H1 (cell line): ENCODE data around the gene CREG2. TPM values are rescaled to one million over a fixed set of nuclear protein-coding genes. Genes with fewer than 3 reads are reported as not detected.
A peak's percentile ranks its signal among the peaks of the same experiment; 100 is the strongest.

Source experiments
- CTCF ChIA-PET: fragments of 300-600 bp; sonication (Branson Sonifier 250); formaldehyde crosslinking; loops from one replicate; lab custom pipeline; 2021; ENCODE audit not compliant: partially characterized antibody; lab: Charles Lee
- POLR2A ChIA-PET: fragments of 300-600 bp; sonication (Branson Sonifier 250); formaldehyde crosslinking; loops from one replicate; lab custom pipeline; 2021; ENCODE audit warnings: inconsistent platforms; ENCODE audit not compliant: partially characterized antibody; lab: Charles Lee
- DNase-seq, 2 experiments: peaks; one replicate each; pipeline versions ENCODE4 v3.0.0 to v3.0.0-alpha.2; 2010 to 2022; ENCODE audit warnings: low spot score in 2 of 2, low read depth in 1 of 2, mixed read lengths in 1 of 2
- FAIRE-seq: peaks from 2 replicates; lab custom pipeline; 2011; peaks lifted over from hg19 to GRCh38; lab: Jason Lieb, UNC
- H2AFZ ChIP-seq: 2 replicates; pipeline ENCODE4 v1.8.1; 2012; ENCODE audit warnings: low read length, inconsistent platforms
- H2AK5ac ChIP-seq: 2 replicates; pipeline ENCODE4 v1.6.1; 2013; ENCODE audit warnings: low read depth, low read length
- H2BK120ac ChIP-seq: replicated peaks from 2 replicates; pipeline ENCODE3; 2013; ENCODE audit warnings: low read depth, low read length, inconsistent platforms
- H2BK12ac ChIP-seq: 2 replicates; pipeline ENCODE4 v1.6.1; 2013; ENCODE audit warnings: low read depth, low read length
- H2BK15ac ChIP-seq: 2 replicates; pipeline ENCODE4 v1.6.1; 2013; ENCODE audit warnings: low read length
- H2BK20ac ChIP-seq: 2 replicates; pipeline ENCODE4 v1.6.1; 2013; ENCODE audit warnings: low read length
- H2BK5ac ChIP-seq: 2 replicates; pipeline ENCODE4 v1.6.1; 2013; ENCODE audit warnings: low read depth, low read length
- H3K14ac ChIP-seq: 2 replicates; pipeline ENCODE4 v1.6.1; 2013; ENCODE audit warnings: inconsistent platforms; ENCODE audit not compliant: insufficient read length
- H3K18ac ChIP-seq: 2 replicates; pipeline ENCODE4 v1.6.1; 2013; ENCODE audit warnings: low read length; ENCODE audit errors: extremely low read depth
- H3K23ac ChIP-seq: 2 replicates; pipeline ENCODE4 v1.6.1; 2013; ENCODE audit warnings: inconsistent platforms; ENCODE audit not compliant: insufficient read length
- H3K23me2 ChIP-seq: 2 replicates; pipeline ENCODE4 v1.6.1; 2013; ENCODE audit warnings: low read depth, low read length
- H3K27ac ChIP-seq: 2 replicates; pipeline ENCODE4 v1.6.1; 2011; ENCODE audit warnings: low read depth, low read length, inconsistent platforms
- H3K27me3 ChIP-seq, 4 experiments: replicated peaks in 1 of 4; 1 replicate in 1 of 4; 2 replicates in 3 of 4; pipeline versions ENCODE4 v1.6.1 to v1.8.1; 2011 to 2013; ENCODE audit warnings: low read length in 3 of 4, mild to moderate bottlenecking in 3 of 4, inconsistent platforms in 2 of 4, mixed read lengths in 2 of 4, moderate library complexity in 1 of 4; ENCODE audit not compliant: control insufficient read depth in 3 of 4, insufficient read depth in 3 of 4; ENCODE audit errors: extremely low read depth in 1 of 4
- H3K36me3 ChIP-seq, 4 experiments: 2 replicates each; pipeline versions ENCODE4 v1.6.1 to v1.8.1; 2011 to 2013; ENCODE audit warnings: mild to moderate bottlenecking in 4 of 4, low read length in 3 of 4, moderate library complexity in 2 of 4, control low read depth in 1 of 4, inconsistent platforms in 1 of 4; ENCODE audit not compliant: insufficient read depth in 4 of 4, control insufficient read depth in 2 of 4
- H3K4ac ChIP-seq: replicated peaks from 2 replicates; pipeline ENCODE3; 2013; ENCODE audit warnings: low read length, low read depth, mixed read lengths, inconsistent platforms; ENCODE audit not compliant: insufficient read length
- H3K4me1 ChIP-seq, 4 experiments: replicated peaks in 1 of 4; 1 replicate in 1 of 4; 2 replicates in 3 of 4; pipeline versions ENCODE4 v1.6.1 to v1.8.1; 2011 to 2013; ENCODE audit warnings: low read length in 3 of 4, inconsistent platforms in 2 of 4, mixed read lengths in 1 of 4; ENCODE audit not compliant: insufficient read depth in 4 of 4, control insufficient read depth in 3 of 4
- H3K4me2 ChIP-seq, 2 experiments: 2 replicates each; pipeline versions ENCODE4 v1.6.1 to v1.8.1; 2011 to 2013; ENCODE audit warnings: low read depth in 2 of 2, low read length in 2 of 2, control low read depth in 1 of 2, inconsistent platforms in 1 of 2, mild to moderate bottlenecking in 1 of 2; ENCODE audit not compliant: insufficient read depth in 1 of 2
- H3K4me3 ChIP-seq, 4 experiments: fragments of 200-600, 300-600 bp in 1 of 4; sonication (generic), shearing (Covaris generic), sonication (Bioruptor Twin) in 1 of 4; 2 replicates each; pipeline versions ENCODE4 v1.5.1 to v1.8.1; 2011 to 2016; ENCODE audit warnings: low read length in 4 of 4, low read depth in 3 of 4, control low read depth in 2 of 4, inconsistent platforms in 2 of 4, mild to moderate bottlenecking in 2 of 4, mixed read lengths in 1 of 4, moderate library complexity in 1 of 4; ENCODE audit not compliant: insufficient read depth in 2 of 4; ENCODE audit errors: extremely low read depth in 1 of 4
- H3K56ac ChIP-seq: replicated peaks from 2 replicates; pipeline ENCODE3; 2013; ENCODE audit warnings: low read depth, mild to moderate bottlenecking, mixed read lengths, low read length, inconsistent platforms; ENCODE audit not compliant: insufficient read length
- H3K79me1 ChIP-seq: 2 replicates; pipeline ENCODE4 v1.6.1; 2013; ENCODE audit warnings: low read depth, low read length, control low read depth
- H3K79me2 ChIP-seq, 2 experiments: 2 replicates each; pipeline versions ENCODE4 v1.6.1 to v1.8.1; 2012 to 2013; ENCODE audit warnings: low read length in 2 of 2, mild to moderate bottlenecking in 2 of 2, inconsistent platforms in 1 of 2; ENCODE audit not compliant: insufficient read depth in 2 of 2, control insufficient read depth in 1 of 2
- H3K9ac ChIP-seq, 4 experiments: replicated peaks in 1 of 4; 1 replicate in 1 of 4; 2 replicates in 3 of 4; pipeline versions ENCODE4 v1.6.1 to v1.8.1; 2011 to 2013; ENCODE audit warnings: low read depth in 3 of 4, low read length in 3 of 4, control low read depth in 2 of 4, mild to moderate bottlenecking in 2 of 4, moderate library complexity in 2 of 4, inconsistent platforms in 1 of 4; ENCODE audit errors: extremely low read depth in 1 of 4
- H3K9me3 ChIP-seq, 2 experiments: 2 replicates each; pipeline versions ENCODE4 v1.6.1 to v1.8.1; 2012 to 2013; ENCODE audit warnings: mild to moderate bottlenecking in 2 of 2, moderate library complexity in 2 of 2, control low read depth in 1 of 2, inconsistent platforms in 1 of 2, low read depth in 1 of 2, low read length in 1 of 2, mixed read lengths in 1 of 2; ENCODE audit not compliant: insufficient read depth in 2 of 2
- H4K20me1 ChIP-seq, 2 experiments: replicated peaks in 1 of 2; 2 replicates each; pipeline versions ENCODE3 to v1.8.1; 2011 to 2013; ENCODE audit warnings: inconsistent platforms in 2 of 2, low read length in 2 of 2, mild to moderate bottlenecking in 1 of 2; ENCODE audit not compliant: insufficient read depth in 2 of 2, control insufficient read depth in 1 of 2
- H4K5ac ChIP-seq: 2 replicates; pipeline ENCODE4 v1.6.1; 2013; ENCODE audit warnings: low read length, low read depth, mixed read lengths, inconsistent platforms; ENCODE audit not compliant: insufficient read length
- H4K8ac ChIP-seq: 2 replicates; pipeline ENCODE4 v1.8.0; 2013; ENCODE audit warnings: mild to moderate bottlenecking, moderate library complexity, low read length, inconsistent platforms; ENCODE audit not compliant: insufficient read depth; ENCODE audit errors: extremely low read depth
- H4K91ac ChIP-seq: replicated peaks from 2 replicates; pipeline ENCODE3; 2013; ENCODE audit warnings: low read length, mixed read lengths, inconsistent platforms; ENCODE audit not compliant: insufficient read length
- ASH2L ChIP-seq: fragments of 200-600, 300-600 bp; sonication (generic); IDR thresholded peaks from one replicate; pipeline ENCODE4 v1.7.1; 2017; ENCODE audit warnings: low read length
- ATF3 ChIP-seq: IDR thresholded peaks from 2 replicates; pipeline ENCODE4 v1.6.1; 2011; ENCODE audit warnings: low read depth, mild to moderate bottlenecking, low read length; ENCODE audit not compliant: insufficient read depth
- BACH1 ChIP-seq: IDR thresholded peaks from 2 replicates; pipeline ENCODE4 v1.6.1; 2012; ENCODE audit warnings: low read length, improper control_type of control experiment
- CBX8 ChIP-seq: fragments of 300-800, 300-1000 bp; sonication (generic); IDR thresholded peaks from 2 replicates; pipeline ENCODE4 v1.7.1; 2016; ENCODE audit warnings: low read depth, low read length, borderline replicate concordance
- CHD2 ChIP-seq: IDR thresholded peaks from 2 replicates; pipeline ENCODE4 v1.6.1; 2012; ENCODE audit warnings: low read length, improper control_type of control experiment
- FOSL1 ChIP-seq: IDR thresholded peaks from 2 replicates; pipeline ENCODE4 v1.6.1; 2011; ENCODE audit warnings: mild to moderate bottlenecking, low read depth, low read length, moderate library complexity; ENCODE audit not compliant: insufficient read depth
- NRF1 ChIP-seq: IDR thresholded peaks from 2 replicates; pipeline ENCODE4 v1.6.1; 2011; ENCODE audit warnings: mild to moderate bottlenecking, low read depth, low read length, improper control_type of control experiment
- SIX5 ChIP-seq: IDR thresholded peaks from 2 replicates; pipeline ENCODE4 v1.6.1; 2011; ENCODE audit warnings: mild to moderate bottlenecking, low read depth, low read length
- WGBS, 2 experiments: shearing (Covaris generic) in 1 of 2; methylation state at CpG; one replicate each; pipeline versions ENCODE4 v1.1.6 to v1.1.7; 2013 to 2015; ENCODE audit warnings: low lambda C conversion rate in 2 of 2, mixed read lengths in 2 of 2, inconsistent platforms in 1 of 2, low coverage in 1 of 2, missing lambda C conversion rate in 1 of 2; ENCODE audit not compliant: insufficient replicate concordance in 2 of 2, insufficient coverage in 1 of 2, insufficient read length in 1 of 2; ENCODE audit errors: extremely low coverage in 1 of 2, missing lambda C conversion rate in 1 of 2; 5-methylcytosine and 5-hydroxymethylcytosine counted together
- polyA plus RNA-seq, 7 experiments: library from polyadenylated mRNA; depleted of rRNA in 3 of 7; stranded (reverse) in 5 of 7; unstranded in 2 of 7; fragments of >200 nt in 5 of 7; fragments of 200-250 nt in 2 of 7; gene quantifications; 1 replicate in 5 of 7; 2 replicates in 1 of 7; 4 replicates in 1 of 7; pipeline versions ENCODE4 v1.2.1 to v1.2.3, GENCODE V29; 2011 to 2013; ENCODE audit warnings: missing spikeins in 2 of 7, mixed read lengths in 2 of 7
- total RNA-seq: library from RNA; stranded (reverse); fragmentation: NEBNext Ultra II Directional; extraction: Animal tissue kit (Norgen Biotek cat#: 25700); gene quantifications from 2 replicates; pipeline ENCODE4 v1.2.1, GENCODE V29; 2021

CREG2 gene
- total and polyA plus RNA-seq, 2 of the 8 experiments (the other 6 are each of a cell fraction or from before 2014, with no cell fraction given), result 2.0 to 2.2 TPM

DNA sequence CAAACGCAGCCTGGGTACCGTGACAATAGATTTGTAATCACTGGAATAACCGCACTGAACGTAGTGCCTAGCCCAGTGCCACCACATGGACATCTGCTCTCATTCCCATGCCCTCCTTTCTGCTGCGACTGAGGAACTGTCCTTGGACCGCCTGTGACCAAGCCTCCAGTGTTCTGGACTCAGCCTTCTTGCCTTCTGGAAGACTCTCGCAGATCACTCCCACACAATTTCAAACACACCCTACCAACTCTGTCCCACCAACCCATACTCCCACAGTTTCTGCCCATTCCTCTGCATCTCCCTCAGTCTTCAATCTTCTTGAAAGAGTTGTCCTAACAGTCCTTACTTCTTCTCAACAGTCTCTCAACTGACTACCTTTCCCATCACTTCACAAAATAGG, 80.9 kb downstream of the CREG2 start:
- Histone ChIP-seq H3K79me2 (peaks cover 0 to 65% of the 10 kb centered on the region in 2 experiments; a peak in 2 of 4 replicates), H4K20me1 (peaks cover 18% of the 10 kb centered on the region in 2 experiments)
- CTCF ChIA-PET, result no interaction called here
- TF ChIP-seq ATF3 (no peak), FOSL1 (no peak), BACH1 (no peak), SIX5 (no peak), CBX8 (no peak), NRF1 (no peak), ASH2L (no peak), CHD2 (no peak)

More for the DNA sequence above, 80.9 kb downstream of the CREG2 start:
- Histone ChIP-seq H3K9ac (no peak overlapping the region), H3K27me3 (peaks cover 0 to 9% (median 0%) of the 10 kb centered on the region in 4 experiments; a peak in 3 of 7 replicates), H3K23me2 (peaks cover 12% of the 10 kb centered on the region; the same call in 1 of the 2 replicates), H3K14ac (no peak overlapping the region), H3K36me3 (peaks cover 0 to 5% (median 0%) of the 10 kb centered on the region in 4 experiments; a peak in 1 of 8 replicates), H3K27ac (no peak overlapping the region), H3K18ac (no peak overlapping the region), H2AK5ac (no peak overlapping the region), H4K8ac (no peak overlapping the region), H2BK20ac (no peak overlapping the region), H3K4me3 (peak overlapping the region in 2 of 4 experiments; percentile 69 to 80; a peak in 3 of 8 replicates), H3K56ac (no peak overlapping the region), H4K91ac (no peak overlapping the region), H2AFZ (no peak overlapping the region), H4K5ac (no peak overlapping the region), H3K4me2 (peak overlapping the region; percentile 81 to 98; a peak in 3 of 4 replicates), H2BK5ac (no peak overlapping the region), H2BK120ac (no peak overlapping the region), H3K4ac (no peak overlapping the region), H3K79me1 (peaks cover 6% of the 10 kb centered on the region), H3K23ac (no peak overlapping the region), H2BK15ac (no peak overlapping the region), H3K4me1 (peaks cover 3 to 14% (median 5%) of the 10 kb centered on the region in 4 experiments), H2BK12ac (no peak overlapping the region), H3K9me3 (no peaks in the 10 kb centered on the region)
- WGBS, 2 experiments, result 82% methylated on average over 7 of the region's 7 CpGs; no CpG with 5 or more reads in 1 of the 2 experiments
- POLR2A ChIA-PET, result no interaction called here
- DNase-seq, result no peak
- no peak for FAIRE-seq
